H1 (cell line): ENCODE measurements around the gene TOMM34. TPM values are rescaled to one million over a fixed set of nuclear protein-coding genes. Genes with fewer than 3 reads are reported as not detected.

Experiments
- CTCF ChIA-PET: fragments of 300-600 bp; sonication (Branson Sonifier 250); formaldehyde crosslinking; loops from one replicate; lab custom pipeline; 2021; ENCODE audit not compliant: partially characterized antibody; lab: Charles Lee
- POLR2A ChIA-PET: fragments of 300-600 bp; sonication (Branson Sonifier 250); formaldehyde crosslinking; loops from one replicate; lab custom pipeline; 2021; ENCODE audit warnings: inconsistent platforms; ENCODE audit not compliant: partially characterized antibody; lab: Charles Lee
- DNase-seq, 2 experiments: peaks; one replicate each; pipeline versions ENCODE4 v3.0.0 to v3.0.0-alpha.2; 2010 to 2022; ENCODE audit warnings: low spot score in 2 of 2, low read depth in 1 of 2, mixed read lengths in 1 of 2
- FAIRE-seq: peaks from 2 replicates; lab custom pipeline; 2011; peaks lifted over from hg19 to GRCh38; lab: Jason Lieb, UNC
- H2AFZ ChIP-seq: 2 replicates; pipeline ENCODE4 v1.8.1; 2012; ENCODE audit warnings: low read length, inconsistent platforms
- H2AK5ac ChIP-seq: 2 replicates; pipeline ENCODE4 v1.6.1; 2013; ENCODE audit warnings: low read depth, low read length
- H2BK120ac ChIP-seq: replicated peaks from 2 replicates; pipeline ENCODE3; 2013; ENCODE audit warnings: low read depth, low read length, inconsistent platforms
- H2BK12ac ChIP-seq: 2 replicates; pipeline ENCODE4 v1.6.1; 2013; ENCODE audit warnings: low read depth, low read length
- H2BK15ac ChIP-seq: 2 replicates; pipeline ENCODE4 v1.6.1; 2013; ENCODE audit warnings: low read length
- H2BK20ac ChIP-seq: 2 replicates; pipeline ENCODE4 v1.6.1; 2013; ENCODE audit warnings: low read length
- H2BK5ac ChIP-seq: 2 replicates; pipeline ENCODE4 v1.6.1; 2013; ENCODE audit warnings: low read depth, low read length
- H3K14ac ChIP-seq: 2 replicates; pipeline ENCODE4 v1.6.1; 2013; ENCODE audit warnings: inconsistent platforms; ENCODE audit not compliant: insufficient read length
- H3K18ac ChIP-seq: 2 replicates; pipeline ENCODE4 v1.6.1; 2013; ENCODE audit warnings: low read length; ENCODE audit errors: extremely low read depth
- H3K23ac ChIP-seq: 2 replicates; pipeline ENCODE4 v1.6.1; 2013; ENCODE audit warnings: inconsistent platforms; ENCODE audit not compliant: insufficient read length
- H3K23me2 ChIP-seq: 2 replicates; pipeline ENCODE4 v1.6.1; 2013; ENCODE audit warnings: low read depth, low read length
- H3K27ac ChIP-seq: 2 replicates; pipeline ENCODE4 v1.6.1; 2011; ENCODE audit warnings: low read depth, low read length, inconsistent platforms
- H3K27me3 ChIP-seq, 4 experiments: replicated peaks in 1 of 4; 1 replicate in 1 of 4; 2 replicates in 3 of 4; pipeline versions ENCODE4 v1.6.1 to v1.8.1; 2011 to 2013; ENCODE audit warnings: low read length in 3 of 4, mild to moderate bottlenecking in 3 of 4, inconsistent platforms in 2 of 4, mixed read lengths in 2 of 4, moderate library complexity in 1 of 4; ENCODE audit not compliant: control insufficient read depth in 3 of 4, insufficient read depth in 3 of 4; ENCODE audit errors: extremely low read depth in 1 of 4
- H3K36me3 ChIP-seq, 4 experiments: 2 replicates each; pipeline versions ENCODE4 v1.6.1 to v1.8.1; 2011 to 2013; ENCODE audit warnings: mild to moderate bottlenecking in 4 of 4, low read length in 3 of 4, moderate library complexity in 2 of 4, control low read depth in 1 of 4, inconsistent platforms in 1 of 4; ENCODE audit not compliant: insufficient read depth in 4 of 4, control insufficient read depth in 2 of 4
- H3K4ac ChIP-seq: replicated peaks from 2 replicates; pipeline ENCODE3; 2013; ENCODE audit warnings: low read length, low read depth, mixed read lengths, inconsistent platforms; ENCODE audit not compliant: insufficient read length
- H3K4me1 ChIP-seq, 4 experiments: replicated peaks in 1 of 4; 1 replicate in 1 of 4; 2 replicates in 3 of 4; pipeline versions ENCODE4 v1.6.1 to v1.8.1; 2011 to 2013; ENCODE audit warnings: low read length in 3 of 4, inconsistent platforms in 2 of 4, mixed read lengths in 1 of 4; ENCODE audit not compliant: insufficient read depth in 4 of 4, control insufficient read depth in 3 of 4
- H3K4me2 ChIP-seq, 2 experiments: 2 replicates each; pipeline versions ENCODE4 v1.6.1 to v1.8.1; 2011 to 2013; ENCODE audit warnings: low read depth in 2 of 2, low read length in 2 of 2, control low read depth in 1 of 2, inconsistent platforms in 1 of 2, mild to moderate bottlenecking in 1 of 2; ENCODE audit not compliant: insufficient read depth in 1 of 2
- H3K4me3 ChIP-seq, 4 experiments: fragments of 200-600, 300-600 bp in 1 of 4; sonication (generic), shearing (Covaris generic), sonication (Bioruptor Twin) in 1 of 4; 2 replicates each; pipeline versions ENCODE4 v1.5.1 to v1.8.1; 2011 to 2016; ENCODE audit warnings: low read length in 4 of 4, low read depth in 3 of 4, control low read depth in 2 of 4, inconsistent platforms in 2 of 4, mild to moderate bottlenecking in 2 of 4, mixed read lengths in 1 of 4, moderate library complexity in 1 of 4; ENCODE audit not compliant: insufficient read depth in 2 of 4; ENCODE audit errors: extremely low read depth in 1 of 4
- H3K56ac ChIP-seq: replicated peaks from 2 replicates; pipeline ENCODE3; 2013; ENCODE audit warnings: low read depth, mild to moderate bottlenecking, mixed read lengths, low read length, inconsistent platforms; ENCODE audit not compliant: insufficient read length
- H3K79me1 ChIP-seq: 2 replicates; pipeline ENCODE4 v1.6.1; 2013; ENCODE audit warnings: low read depth, low read length, control low read depth
- H3K79me2 ChIP-seq, 2 experiments: 2 replicates each; pipeline versions ENCODE4 v1.6.1 to v1.8.1; 2012 to 2013; ENCODE audit warnings: low read length in 2 of 2, mild to moderate bottlenecking in 2 of 2, inconsistent platforms in 1 of 2; ENCODE audit not compliant: insufficient read depth in 2 of 2, control insufficient read depth in 1 of 2
- H3K9ac ChIP-seq, 4 experiments: replicated peaks in 1 of 4; 1 replicate in 1 of 4; 2 replicates in 3 of 4; pipeline versions ENCODE4 v1.6.1 to v1.8.1; 2011 to 2013; ENCODE audit warnings: low read depth in 3 of 4, low read length in 3 of 4, control low read depth in 2 of 4, mild to moderate bottlenecking in 2 of 4, moderate library complexity in 2 of 4, inconsistent platforms in 1 of 4; ENCODE audit errors: extremely low read depth in 1 of 4
- H3K9me3 ChIP-seq, 2 experiments: 2 replicates each; pipeline versions ENCODE4 v1.6.1 to v1.8.1; 2012 to 2013; ENCODE audit warnings: mild to moderate bottlenecking in 2 of 2, moderate library complexity in 2 of 2, control low read depth in 1 of 2, inconsistent platforms in 1 of 2, low read depth in 1 of 2, low read length in 1 of 2, mixed read lengths in 1 of 2; ENCODE audit not compliant: insufficient read depth in 2 of 2
- H4K20me1 ChIP-seq, 2 experiments: replicated peaks in 1 of 2; 2 replicates each; pipeline versions ENCODE3 to v1.8.1; 2011 to 2013; ENCODE audit warnings: inconsistent platforms in 2 of 2, low read length in 2 of 2, mild to moderate bottlenecking in 1 of 2; ENCODE audit not compliant: insufficient read depth in 2 of 2, control insufficient read depth in 1 of 2
- H4K5ac ChIP-seq: 2 replicates; pipeline ENCODE4 v1.6.1; 2013; ENCODE audit warnings: low read length, low read depth, mixed read lengths, inconsistent platforms; ENCODE audit not compliant: insufficient read length
- H4K8ac ChIP-seq: 2 replicates; pipeline ENCODE4 v1.8.0; 2013; ENCODE audit warnings: mild to moderate bottlenecking, moderate library complexity, low read length, inconsistent platforms; ENCODE audit not compliant: insufficient read depth; ENCODE audit errors: extremely low read depth
- H4K91ac ChIP-seq: replicated peaks from 2 replicates; pipeline ENCODE3; 2013; ENCODE audit warnings: low read length, mixed read lengths, inconsistent platforms; ENCODE audit not compliant: insufficient read length
- CBX5 ChIP-seq: fragments of 300-800, 300-1000 bp; sonication (generic); IDR thresholded peaks from 2 replicates; pipeline ENCODE4 v1.7.1; 2016; ENCODE audit warnings: antibody characterized with exemption, low read length, low read depth
- CEBPB ChIP-seq: IDR thresholded peaks from 2 replicates; pipeline ENCODE4 v1.6.1; 2012; ENCODE audit warnings: low read depth, low read length
- WGBS, 2 experiments: shearing (Covaris generic) in 1 of 2; methylation state at CpG; one replicate each; pipeline versions ENCODE4 v1.1.6 to v1.1.7; 2013 to 2015; ENCODE audit warnings: low lambda C conversion rate in 2 of 2, mixed read lengths in 2 of 2, inconsistent platforms in 1 of 2, low coverage in 1 of 2, missing lambda C conversion rate in 1 of 2; ENCODE audit not compliant: insufficient replicate concordance in 2 of 2, insufficient coverage in 1 of 2, insufficient read length in 1 of 2; ENCODE audit errors: extremely low coverage in 1 of 2, missing lambda C conversion rate in 1 of 2; 5-methylcytosine and 5-hydroxymethylcytosine counted together
- polyA plus RNA-seq, 7 experiments: library from polyadenylated mRNA; depleted of rRNA in 3 of 7; stranded (reverse) in 5 of 7; unstranded in 2 of 7; fragments of >200 nt in 5 of 7; fragments of 200-250 nt in 2 of 7; gene quantifications; 1 replicate in 5 of 7; 2 replicates in 1 of 7; 4 replicates in 1 of 7; pipeline versions ENCODE4 v1.2.1 to v1.2.3, GENCODE V29; 2011 to 2013; ENCODE audit warnings: missing spikeins in 2 of 7, mixed read lengths in 2 of 7
- total RNA-seq: library from RNA; stranded (reverse); fragmentation: NEBNext Ultra II Directional; extraction: Animal tissue kit (Norgen Biotek cat#: 25700); gene quantifications from 2 replicates; pipeline ENCODE4 v1.2.1, GENCODE V29; 2021

Gene TOMM34
- total and polyA plus RNA-seq, 2 of the 8 experiments (the other 6 are each of a cell fraction or from before 2014, with no cell fraction given), result 32.1 to 35.1 TPM

- peaks cover 0 to 1% of the 10 kb centered on the region in 2 experiments for H4K20me1 ChIP-seq
- FAIRE-seq (no peak), DNase-seq (no peak)
- H3K9me3 ChIP-seq, result no peaks in the 10 kb centered on the region
- no peak overlapping the region for H4K91ac ChIP-seq
- no peak overlapping the region for H3K56ac ChIP-seq
- H2AFZ ChIP-seq, result no peak overlapping the region
- POLR2A ChIA-PET, result interaction anchor here (0.8 kb wide), 1 partner anchor 9 kb away, joined by 3 read pairs; no protein-coding TSS in a partner anchor
- H2BK20ac ChIP-seq, result no peak overlapping the region
- peaks cover 2% of the 10 kb centered on the region; the same call in 1 of the 2 replicates for H3K23me2 ChIP-seq
- H3K4me3 ChIP-seq, result no peak overlapping the region
- H2AK5ac ChIP-seq, result no peak overlapping the region
- H2BK15ac ChIP-seq, result no peak overlapping the region
- H2BK120ac ChIP-seq, result no peak overlapping the region
- CTCF ChIA-PET, result no interaction called here
- H4K5ac ChIP-seq, result no peak overlapping the region
- H3K27ac ChIP-seq, result no peak overlapping the region
- no peak overlapping the region for H3K4me2 ChIP-seq
- H3K27me3 ChIP-seq, result no peaks in the 10 kb centered on the region
- no peak overlapping the region for H2BK12ac ChIP-seq
- no peaks in the 10 kb centered on the region for H3K4me1 ChIP-seq
- no peak overlapping the region for H2BK5ac ChIP-seq
- WGBS, 2 experiments, result 90% methylated on average over 7 of the region's 7 CpGs; no CpG with 5 or more reads in 1 of the 2 experiments
- H3K18ac ChIP-seq, result no peak overlapping the region
- H3K79me2 ChIP-seq, result no peaks in the 10 kb centered on the region
- peaks cover 0 to 49% (median 22%) of the 10 kb centered on the region in 4 experiments; a peak in 7 of 8 replicates for H3K36me3 ChIP-seq
- no peak overlapping the region for H3K4ac ChIP-seq
- TF ChIP-seq CBX5, result no peak
- peak; percentile 25; the same call in 1 of the 2 replicates for TF ChIP-seq CEBPB
- H3K14ac ChIP-seq, result no peak overlapping the region
- H3K79me1 ChIP-seq, result no peaks in the 10 kb centered on the region; the same call in 1 of the 2 replicates
- no peak overlapping the region for H4K8ac ChIP-seq
- no peak overlapping the region for H3K23ac ChIP-seq
- H3K9ac ChIP-seq, result no peak overlapping the region
These were observed 23.0 kb upstream of the TOMM34 start for GRCh38 chr20:44983093-44983674.
